Measurements from ENCODE around the gene DLX5.

DLX5 gene

DNA sequence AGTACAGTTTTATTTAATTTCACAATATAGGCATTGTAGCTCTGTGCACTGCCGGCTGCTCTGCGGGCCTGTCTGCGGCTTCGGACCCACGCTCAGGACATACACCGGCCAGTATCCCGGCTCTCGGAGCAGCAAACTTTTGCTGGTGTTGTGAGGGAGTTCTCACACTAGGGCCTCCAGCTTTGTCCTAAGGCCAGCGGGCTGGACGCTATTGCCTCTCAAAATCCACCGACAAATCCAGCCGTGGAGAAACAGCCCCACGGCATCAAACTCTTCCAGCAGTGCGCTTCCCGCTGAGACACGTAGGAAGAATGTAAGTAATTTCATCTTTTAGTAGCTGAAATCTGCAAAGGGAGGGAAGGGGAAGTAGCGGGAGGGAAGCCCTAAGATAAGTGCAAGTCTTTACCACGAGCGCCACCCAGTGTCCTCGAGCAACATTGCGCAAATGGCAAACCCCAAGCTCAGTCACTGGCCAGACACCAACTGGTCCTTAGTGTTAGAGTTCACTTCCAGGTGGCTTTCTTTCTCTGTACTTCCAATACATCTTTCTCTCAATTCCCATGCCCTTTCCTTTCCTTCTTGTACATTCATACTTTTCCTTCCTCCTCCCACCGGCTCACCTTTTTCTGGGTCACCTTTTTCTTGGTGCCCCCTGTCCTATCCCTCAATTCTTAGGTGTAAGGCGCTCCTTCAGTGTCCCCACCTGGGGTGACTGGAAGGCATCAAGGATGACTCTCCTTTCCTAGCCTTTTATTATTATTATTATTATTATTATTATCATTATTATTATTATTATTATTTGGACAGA is 3.0 kb upstream of the DLX5 start:
- DNase-seq (ENCODE audit: low read depth): peak; percentile 89
- TF ChIP-seq, protein P1, sequence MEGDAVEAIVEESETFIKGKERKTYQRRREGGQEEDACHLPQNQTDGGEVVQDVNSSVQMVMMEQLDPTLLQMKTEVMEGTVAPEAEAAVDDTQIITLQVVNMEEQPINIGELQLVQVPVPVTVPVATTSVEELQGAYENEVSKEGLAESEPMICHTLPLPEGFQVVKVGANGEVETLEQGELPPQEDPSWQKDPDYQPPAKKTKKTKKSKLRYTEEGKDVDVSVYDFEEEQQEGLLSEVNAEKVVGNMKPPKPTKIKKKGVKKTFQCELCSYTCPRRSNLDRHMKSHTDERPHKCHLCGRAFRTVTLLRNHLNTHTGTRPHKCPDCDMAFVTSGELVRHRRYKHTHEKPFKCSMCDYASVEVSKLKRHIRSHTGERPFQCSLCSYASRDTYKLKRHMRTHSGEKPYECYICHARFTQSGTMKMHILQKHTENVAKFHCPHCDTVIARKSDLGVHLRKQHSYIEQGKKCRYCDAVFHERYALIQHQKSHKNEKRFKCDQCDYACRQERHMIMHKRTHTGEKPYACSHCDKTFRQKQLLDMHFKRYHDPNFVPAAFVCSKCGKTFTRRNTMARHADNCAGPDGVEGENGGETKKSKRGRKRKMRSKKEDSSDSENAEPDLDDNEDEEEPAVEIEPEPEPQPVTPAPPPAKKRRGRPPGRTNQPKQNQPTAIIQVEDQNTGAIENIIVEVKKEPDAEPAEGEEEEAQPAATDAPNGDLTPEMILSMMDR (IDR thresholded peaks at IDR 0.05; ENCODE audit: low read length, missing control alignments): peak; percentile 94
- H3K4me3 ChIP-seq (replicated peaks; ENCODE audit: low read depth, low read length): peak overlapping the region; percentile 44

DNA sequence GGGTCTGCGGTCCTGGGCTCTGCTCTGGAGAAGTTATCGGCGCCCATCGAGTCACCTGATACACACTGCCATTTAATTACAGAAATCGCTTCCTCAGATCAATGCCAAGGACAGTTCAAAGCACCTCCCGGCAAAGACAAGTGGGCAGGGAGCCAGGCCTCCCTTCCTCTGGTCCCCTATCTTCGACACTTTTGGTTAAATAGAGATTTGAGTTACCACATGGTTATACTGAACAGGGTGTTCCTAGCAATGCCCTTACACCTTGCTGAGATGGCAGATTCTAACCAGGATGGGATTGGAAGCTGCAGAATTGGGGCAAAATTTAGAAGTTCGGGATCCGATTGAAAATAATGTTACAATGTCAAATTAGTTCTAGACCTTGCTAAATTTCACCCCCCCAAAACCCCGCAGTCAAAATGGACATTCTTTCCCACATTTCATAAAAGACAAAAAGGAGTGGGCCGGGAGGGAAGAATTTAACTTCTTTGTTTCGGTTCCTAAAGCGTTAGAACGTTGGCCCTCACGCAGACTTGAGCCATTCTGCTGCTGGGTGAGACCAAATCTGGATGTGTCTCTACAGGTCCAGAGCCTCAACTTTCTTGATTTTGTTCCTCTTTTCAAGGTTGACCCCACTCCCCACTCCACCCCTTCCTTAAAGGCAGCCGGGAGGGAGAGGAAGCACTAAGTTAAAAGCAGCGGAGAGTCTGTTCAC is 2.2 kb upstream of the DLX5 start:
- DNase-seq (ENCODE audit: low read depth): no peak
- TF ChIP-seq, protein P1 (IDR thresholded peaks at IDR 0.05; ENCODE audit: low read length, missing control alignments): no peak
- peak overlapping the region; percentile 44 for H3K4me3 ChIP-seq (replicated peaks; ENCODE audit: low read depth, low read length)

DNA sequence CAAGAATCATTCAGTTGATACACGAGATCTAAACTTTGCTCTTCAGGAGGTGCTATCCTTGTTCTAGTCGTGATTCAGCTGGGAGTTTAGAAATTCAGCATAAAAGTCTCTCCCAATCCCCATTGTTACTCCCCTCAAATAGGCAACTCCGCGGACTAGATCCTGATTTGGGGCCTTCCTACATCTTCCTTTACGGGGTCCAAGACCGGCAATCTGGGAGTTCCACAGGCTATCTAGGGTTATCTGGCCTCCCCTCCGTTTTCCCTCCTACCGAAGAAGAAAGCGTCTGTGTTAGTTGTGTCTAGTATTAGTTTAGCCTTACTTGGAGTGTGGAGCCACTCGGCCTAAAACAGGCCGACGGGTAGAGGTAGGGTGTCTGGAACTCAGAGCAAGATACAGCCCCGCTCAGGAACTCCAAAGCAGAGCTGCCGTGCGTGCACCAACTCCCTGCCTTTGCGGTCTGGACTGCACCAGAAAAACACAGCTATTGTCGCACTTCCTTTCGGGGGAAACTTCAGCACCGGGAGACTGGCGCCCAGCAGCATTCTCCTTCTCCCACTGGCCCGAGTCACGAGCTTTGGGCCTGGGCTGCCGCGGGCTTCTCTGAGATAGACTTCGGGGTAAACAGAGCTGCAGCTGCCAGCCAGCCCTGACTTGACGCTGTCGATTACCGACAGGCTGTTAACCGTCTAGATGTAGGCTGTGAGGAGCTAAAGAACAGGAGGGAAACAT is 1.5 kb upstream of the DLX5 start:
- DNase-seq (ENCODE audit: low read depth): peak; percentile 32
- TF ChIP-seq, protein P1 (IDR thresholded peaks at IDR 0.05; ENCODE audit: low read length, missing control alignments): no peak
- no peak overlapping the region for H3K4me3 ChIP-seq (replicated peaks; ENCODE audit: low read depth, low read length)

DNA sequence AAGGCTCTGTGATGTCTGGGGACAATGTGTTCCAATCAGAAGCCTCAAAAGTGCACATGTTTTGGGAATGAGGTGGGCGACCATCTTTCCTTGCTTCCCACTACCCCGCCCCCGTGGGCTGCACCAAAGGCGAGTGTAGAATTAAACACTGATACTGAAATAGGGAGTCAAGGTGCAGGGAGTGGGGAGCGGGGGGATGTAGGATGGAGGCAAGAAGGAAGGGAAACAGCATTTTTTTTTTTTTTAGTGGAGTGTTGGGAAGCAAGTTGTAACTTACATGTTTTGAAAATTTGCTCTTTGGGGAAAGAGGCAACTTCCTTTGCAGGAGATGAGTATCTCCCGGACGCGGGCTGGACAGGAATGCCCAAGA is 484 bp upstream of the DLX5 start:
- DNase-seq (ENCODE audit: low read depth): no peak
- no peak overlapping the region for H3K4me3 ChIP-seq (replicated peaks; ENCODE audit: low read depth, low read length)
- TF ChIP-seq, protein P1 (IDR thresholded peaks at IDR 0.05; ENCODE audit: low read length, missing control alignments): no peak

DNA sequence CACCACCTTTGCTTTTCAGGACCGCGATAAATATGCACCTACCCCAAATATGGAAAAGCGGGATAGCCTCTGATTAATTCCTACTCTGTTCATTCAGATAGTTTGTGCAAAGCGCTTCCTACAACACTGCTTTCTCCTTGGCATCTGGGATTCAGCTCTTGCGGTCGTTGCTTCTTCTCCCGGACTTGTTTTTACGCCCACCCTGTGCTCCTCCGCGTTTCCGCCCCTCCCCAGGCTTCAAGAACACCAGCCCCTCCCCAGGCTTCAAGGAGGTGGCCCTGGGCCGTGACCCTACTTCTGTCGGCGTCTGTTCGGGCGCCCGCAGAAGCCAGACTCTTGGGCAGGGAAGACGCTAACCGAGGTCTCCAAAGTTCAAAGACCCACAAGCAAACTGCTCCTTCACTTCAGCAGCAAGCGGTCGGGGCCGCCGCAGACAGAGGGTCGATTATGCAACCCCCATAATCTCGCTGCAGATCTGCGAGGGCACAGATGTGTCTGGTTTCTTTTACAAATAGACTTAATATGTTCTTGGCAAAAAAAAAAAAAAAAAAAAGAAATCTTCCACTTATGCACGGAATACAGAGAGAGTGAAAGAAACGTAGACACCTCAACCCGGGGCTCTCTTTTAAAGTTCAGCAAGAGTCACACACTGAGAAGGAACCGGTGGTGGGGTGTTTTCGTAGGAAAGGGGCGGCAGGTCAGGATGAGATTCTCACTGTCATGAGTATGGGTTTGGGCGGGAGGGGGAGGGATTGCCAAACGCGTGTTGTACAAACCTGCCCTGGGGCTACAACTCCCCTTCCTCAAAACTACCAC is 1.9 kb downstream of the DLX5 start:
- no peak overlapping the region for H3K4me3 ChIP-seq (replicated peaks; ENCODE audit: low read depth, low read length)
- TF ChIP-seq, protein P1 (IDR thresholded peaks at IDR 0.05; ENCODE audit: low read length, missing control alignments): no peak
- DNase-seq (ENCODE audit: low read depth): no peak

DNA sequence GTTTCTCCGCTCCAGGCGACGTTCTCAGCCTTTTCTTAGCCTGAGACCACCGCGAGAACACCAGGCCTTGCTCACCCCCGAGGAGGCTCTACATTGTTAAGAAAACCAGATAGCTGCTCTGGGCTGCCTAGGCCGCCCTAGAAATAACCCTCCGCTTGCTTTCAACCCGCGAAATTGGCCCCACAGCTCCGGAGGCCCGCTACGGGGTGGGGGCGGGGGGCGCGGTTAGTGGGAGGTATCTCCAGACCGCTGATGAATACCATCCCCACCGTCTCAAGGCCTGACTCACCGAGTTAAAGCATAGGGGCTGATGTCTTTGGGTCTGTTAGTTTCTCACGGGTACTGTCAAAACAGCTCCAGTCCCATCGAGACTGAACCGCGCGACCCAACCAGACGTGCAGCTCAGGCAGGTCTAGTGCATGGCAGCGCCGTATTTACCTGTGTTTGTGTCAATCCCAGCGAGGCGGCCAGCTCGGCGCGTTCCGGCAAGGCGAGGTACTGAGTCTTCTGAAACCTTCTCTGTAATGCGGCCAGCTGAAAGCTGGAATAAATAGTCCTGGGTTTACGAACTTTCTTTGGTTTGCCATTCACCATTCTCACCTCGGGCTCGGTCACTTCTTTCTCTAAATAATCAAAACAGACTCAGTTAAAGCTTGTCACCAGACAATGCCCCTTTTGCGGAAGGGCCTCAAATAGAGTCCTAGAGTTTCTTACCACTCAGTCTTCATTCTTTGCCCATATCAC is 2.7 kb downstream of the DLX5 start:
- no peak overlapping the region for H3K4me3 ChIP-seq (replicated peaks; ENCODE audit: low read depth, low read length)
- TF ChIP-seq, protein P1 (IDR thresholded peaks at IDR 0.05; ENCODE audit: low read length, missing control alignments): no peak
- DNase-seq (ENCODE audit: low read depth): no peak
